GM18502 (cell line): Measurements from ENCODE around the gene TWNK.

Source experiments
- ATAC-seq: cut with Tn5 transposase; IDR thresholded peaks from one replicate; pipeline ENCODE4 v1.9.1; 2021; ENCODE audit warnings: mild to moderate bottlenecking; ENCODE audit not compliant: unreplicated experiment, poor library complexity

TWNK gene

GRCh38 chr10:100986952-100987684 is at the start of gene TWNK, which contains the start of gene MRPL43:
Gene TWNK (plus strand): TSS chr10:100987543. CDS start chr10:100988211, 668 bp downstream.
Gene MRPL43 (minus strand): TSS chr10:100987497. CDS start chr10:100987443, 54 bp downstream.
- ATAC-seq = peak; percentile 86

GRCh38 chr10:100939763-100940344 is 47.5 kb upstream of the TWNK start:
- no peak for ATAC-seq

GRCh38 chr10:100942229-100942628 is 45.1 kb upstream of the TWNK start:
- no peak for ATAC-seq

- ATAC-seq = no peak
These were observed 43.8 kb upstream of the TWNK start for GRCh38 chr10:100943508-100943907.

GRCh38 chr10:100945754-100946153 is 41.6 kb upstream of the TWNK start:
- no peak for ATAC-seq

GRCh38 chr10:100948916-100949315 is 38.4 kb upstream of the TWNK start:
- no peak for ATAC-seq

GRCh38 chr10:100960251-100960650 is 27.1 kb upstream of the TWNK start:
- no peak for ATAC-seq

- ATAC-seq = no peak
These were observed 24.8 kb upstream of the TWNK start for GRCh38 chr10:100962351-100963080.

- ATAC-seq = no peak
These were observed 23.5 kb upstream of the TWNK start for GRCh38 chr10:100963826-100964225.

- no peak for ATAC-seq
These were observed 21.5 kb upstream of the TWNK start for GRCh38 chr10:100965820-100966219.

- ATAC-seq = no peak
These were observed 20.5 kb upstream of the TWNK start for GRCh38 chr10:100966887-100967286.

- no peak for ATAC-seq
These were observed 20.0 kb upstream of the TWNK start for GRCh38 chr10:100967332-100967731.

- ATAC-seq = no peak
These were observed 19.1 kb upstream of the TWNK start for GRCh38 chr10:100968062-100968736.

GRCh38 chr10:100968863-100969186 is 18.5 kb upstream of the TWNK start:
- no peak for ATAC-seq

- no peak for ATAC-seq
These were observed 17.9 kb upstream of the TWNK start, which contains the start of gene SEMA4G for GRCh38 chr10:100969187-100970075. Gene SEMA4G (plus strand): TSS chr10:100969504. CDS start chr10:100972913, 3,409 bp downstream.

- ATAC-seq = no peak
These were observed 17.0 kb upstream of the TWNK start for GRCh38 chr10:100970076-100970913.

- no peak for ATAC-seq
These were observed 16.2 kb upstream of the TWNK start for GRCh38 chr10:100970914-100971811.
